NK-92 (cell line): ENCODE measurements around the gene CNTRL.

Experiments used
- DNase-seq: peaks from one replicate; lab custom pipeline; 2025; ENCODE audit not compliant: unreplicated experiment; lab: John Stamatoyannopoulos, UW

CNTRL gene

DNA sequence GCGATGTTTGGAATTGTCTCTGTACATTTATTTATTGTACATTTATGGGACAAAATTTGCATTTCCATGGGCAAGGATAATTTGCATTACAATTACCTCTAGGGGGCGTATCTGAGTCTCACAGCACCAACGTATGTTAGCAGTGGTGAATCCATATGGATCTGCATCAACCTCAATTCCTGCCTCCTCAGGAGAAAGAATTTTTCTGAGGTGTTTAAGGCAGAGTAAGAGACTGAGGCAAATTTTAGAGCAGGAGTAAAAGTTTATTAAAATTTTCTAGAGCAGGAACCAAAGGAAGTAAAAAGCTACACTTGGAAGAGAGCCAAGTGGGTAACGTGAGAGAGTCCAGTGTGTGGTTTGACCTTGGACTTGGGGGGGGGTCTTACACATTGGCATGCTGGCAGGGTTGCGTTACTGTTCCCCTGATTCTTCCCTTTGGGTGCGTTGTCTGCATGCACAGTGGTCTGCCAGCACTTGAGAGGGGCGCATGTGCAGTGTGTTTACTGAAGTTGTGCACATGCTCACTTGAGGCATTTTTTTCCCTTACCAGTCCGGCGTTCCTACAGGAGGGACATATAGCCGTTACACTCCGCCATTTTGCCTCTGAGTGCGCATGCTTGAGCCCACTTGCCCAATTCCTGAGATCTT, 147.9 kb downstream of the CNTRL start:
- no peak for DNase-seq

- DNase-seq = no peak
These were observed 150.5 kb downstream of the CNTRL start for GRCh38 chr9:121225240-121225639.

GRCh38 chr9:121226175-121226574, 151.4 kb downstream of the CNTRL start:
- DNase-seq = no peak
